ENCODE measurements around the gene RDX.
"Not testable (repeated sequence)": the region's sequence is repeated elsewhere in the genome, so short reads cannot be mapped to it uniquely, and the experiment has no call there.

The RDX gene

GRCh38 chr11:110296226-110297075, at the start of gene RDX:
Gene RDX (minus strand): TSS chr11:110296614. CDS start chr11:110279692, 16,922 bp downstream.
- DNase-seq = peak; percentile 43

- no peak for DNase-seq
Measured at GRCh38 chr11:110345743-110346142, 49.3 kb upstream of the RDX start.

- no peak for DNase-seq
Measured at GRCh38 chr11:110340436-110340835, 44.0 kb upstream of the RDX start.

- no peak for DNase-seq
Measured at GRCh38 chr11:110339456-110340250, 43.2 kb upstream of the RDX start.

GRCh38 chr11:110338684-110339083, 42.3 kb upstream of the RDX start:
- DNase-seq = no peak

- DNase-seq = no peak
Measured at GRCh38 chr11:110337570-110338193, 41.3 kb upstream of the RDX start.

- no peak for DNase-seq
Measured at GRCh38 chr11:110336054-110336453, 39.6 kb upstream of the RDX start.

- DNase-seq = no peak
Measured at GRCh38 chr11:110335358-110335757, 38.9 kb upstream of the RDX start.

GRCh38 chr11:110331626-110332025, 35.2 kb upstream of the RDX start:
- no peak for DNase-seq

- no peak for DNase-seq
Measured at GRCh38 chr11:110329445-110329844, 33.0 kb upstream of the RDX start.

- no peak for DNase-seq
Measured at GRCh38 chr11:110327508-110327907, 31.1 kb upstream of the RDX start.

GRCh38 chr11:110323786-110324185, 27.4 kb upstream of the RDX start:
- no peak for DNase-seq

- DNase-seq = no peak
Measured at GRCh38 chr11:110319501-110319900, 23.1 kb upstream of the RDX start.

GRCh38 chr11:110318638-110319404, 22.4 kb upstream of the RDX start:
- DNase-seq = no peak

- no peak for DNase-seq
Measured at GRCh38 chr11:110317516-110317932, 21.1 kb upstream of the RDX start.

- DNase-seq = no peak
Measured at GRCh38 chr11:110314366-110315095, 18.1 kb upstream of the RDX start.

GRCh38 chr11:110312670-110313069, 16.3 kb upstream of the RDX start:
- DNase-seq = no peak

- no peak for DNase-seq
Measured at GRCh38 chr11:110311783-110312579, 15.6 kb upstream of the RDX start.

GRCh38 chr11:110308071-110308470, 11.7 kb upstream of the RDX start:
- no peak for DNase-seq

- DNase-seq = not testable (repeated sequence)
Measured at GRCh38 chr11:110306019-110306388, 9.6 kb upstream of the RDX start.
